H9 (cell line): ENCODE data around the gene ITGB8. TPM values are rescaled to one million over a fixed set of nuclear protein-coding genes. Genes with fewer than 3 reads are reported as not detected.

Source experiments
- DNase-seq: peaks from one replicate; pipeline ENCODE4 v3.0.0-alpha.2; 2017
- H2AFZ ChIP-seq: one replicate; pipeline ENCODE4 v1.6.1; 2013; ENCODE audit warnings: mild to moderate bottlenecking, low read length, control low read depth, moderate library complexity
- H2AK5ac ChIP-seq: 2 replicates; pipeline ENCODE4 v1.6.1; 2013; ENCODE audit warnings: low read length, control low read depth, mixed read lengths; ENCODE audit not compliant: insufficient read length
- H2BK120ac ChIP-seq: one replicate; pipeline ENCODE4 v1.6.1; 2013; ENCODE audit warnings: low read depth, mild to moderate bottlenecking, low read length, control low read depth, inconsistent platforms; ENCODE audit not compliant: poor library complexity, severe bottlenecking
- H2BK12ac ChIP-seq: 2 replicates; pipeline ENCODE4 v1.6.1; 2013; ENCODE audit warnings: low read length, control low read depth, mixed read lengths, low read depth; ENCODE audit not compliant: insufficient read length
- H2BK15ac ChIP-seq: 2 replicates; pipeline ENCODE4 v1.6.1; 2013; ENCODE audit warnings: low read depth, low read length, control low read depth
- H2BK20ac ChIP-seq: one replicate; pipeline ENCODE4 v1.6.1; 2013; ENCODE audit warnings: low read depth, mild to moderate bottlenecking, low read length, control low read depth, inconsistent platforms; ENCODE audit not compliant: poor library complexity, severe bottlenecking
- H2BK5ac ChIP-seq: 2 replicates; pipeline ENCODE4 v1.6.1; 2013; ENCODE audit warnings: low read length, control low read depth, mixed read lengths; ENCODE audit not compliant: insufficient read length
- H3K14ac ChIP-seq: 2 replicates; pipeline ENCODE4 v1.6.1; 2013; ENCODE audit warnings: low read length, control low read depth; ENCODE audit not compliant: insufficient read depth
- H3K18ac ChIP-seq: 2 replicates; pipeline ENCODE4 v1.6.1; 2013; ENCODE audit warnings: low read depth, mild to moderate bottlenecking, mixed read lengths, low read length, control low read depth; ENCODE audit not compliant: insufficient read length
- H3K23ac ChIP-seq: 2 replicates; pipeline ENCODE4 v1.6.1; 2013; ENCODE audit warnings: low read length, control low read depth, mixed read lengths, low read depth; ENCODE audit not compliant: insufficient read length
- H3K23me2 ChIP-seq: 2 replicates; pipeline ENCODE4 v1.6.1; 2013; ENCODE audit warnings: low read depth, mild to moderate bottlenecking, mixed read lengths, low read length, control low read depth; ENCODE audit not compliant: insufficient read length, poor library complexity, severe bottlenecking
- H3K27ac ChIP-seq: 2 replicates; pipeline ENCODE4 v1.5.1; 2013; ENCODE audit warnings: low read length, control low read depth, mixed read lengths, low read depth; ENCODE audit not compliant: insufficient read length
- H3K27me3 ChIP-seq: 2 replicates; pipeline ENCODE4 v1.6.1; 2013; ENCODE audit warnings: low read length, control low read depth, inconsistent platforms; ENCODE audit not compliant: insufficient read depth
- H3K4ac ChIP-seq: 2 replicates; pipeline ENCODE4 v1.6.1; 2013; ENCODE audit warnings: low read depth, mild to moderate bottlenecking, control low read depth, inconsistent platforms, low read length, moderate library complexity
- H3K4me1 ChIP-seq: 2 replicates; pipeline ENCODE4 v1.6.1; 2013; ENCODE audit warnings: low read length, control low read depth, inconsistent platforms; ENCODE audit not compliant: insufficient read depth
- H3K4me2 ChIP-seq: 2 replicates; pipeline ENCODE4 v1.6.1; 2013; ENCODE audit warnings: low read length, control low read depth, mixed read lengths; ENCODE audit not compliant: insufficient read length, insufficient read depth
- H3K56ac ChIP-seq: 2 replicates; pipeline ENCODE4 v1.6.1; 2013; ENCODE audit warnings: low read depth, mild to moderate bottlenecking, mixed read lengths, low read length, control low read depth; ENCODE audit not compliant: insufficient read length
- H3K79me1 ChIP-seq: 2 replicates; pipeline ENCODE4 v1.6.1; 2013; ENCODE audit warnings: low read depth, mild to moderate bottlenecking, moderate library complexity, low read length, control low read depth, inconsistent platforms; ENCODE audit not compliant: insufficient read depth, poor library complexity, severe bottlenecking
- H3K79me2 ChIP-seq: 2 replicates; pipeline ENCODE4 v1.6.1; 2013; ENCODE audit warnings: low read length, control low read depth, inconsistent platforms; ENCODE audit not compliant: insufficient read depth
- H3K9ac ChIP-seq: 2 replicates; pipeline ENCODE4 v1.6.1; 2013; ENCODE audit warnings: low read length, control low read depth, mixed read lengths; ENCODE audit not compliant: insufficient read length; ENCODE audit errors: extremely low read depth
- H3K9me3 ChIP-seq: one replicate; pipeline ENCODE4 v1.6.1; 2013; ENCODE audit warnings: low read depth, low read length, inconsistent platforms; ENCODE audit not compliant: control insufficient read depth
- H3T11ph ChIP-seq: one replicate; pipeline ENCODE4 v1.6.1; 2013; ENCODE audit warnings: mild to moderate bottlenecking, low read length, control low read depth, inconsistent platforms
- H4K20me1 ChIP-seq: one replicate; pipeline ENCODE4 v1.6.1; 2013; ENCODE audit not compliant: control insufficient read depth, insufficient read length, insufficient read depth
- H4K5ac ChIP-seq: 2 replicates; pipeline ENCODE4 v1.6.1; 2013; ENCODE audit warnings: low read depth, mild to moderate bottlenecking, mixed read lengths, low read length, control low read depth; ENCODE audit not compliant: insufficient read length
- H4K8ac ChIP-seq: replicated peaks from 2 replicates; pipeline ENCODE4 v1.6.1; 2013; ENCODE audit warnings: low read length, control low read depth, mixed read lengths, low read depth; ENCODE audit not compliant: insufficient read length
- H4K91ac ChIP-seq: 2 replicates; pipeline ENCODE4 v1.6.1; 2013; ENCODE audit warnings: low read depth, mild to moderate bottlenecking, moderate library complexity, mixed read lengths, low read length, control low read depth; ENCODE audit not compliant: insufficient read length
- H3K27ac Mint-ChIP-seq, 3 experiments: 2 replicates in 2 of 3; 3 replicates in 1 of 3; pipeline ENCODE4 v1.8.0; 2020 to 2021; ENCODE audit warnings: mixed read lengths in 3 of 3, mild to moderate bottlenecking in 1 of 3, moderate library complexity in 1 of 3
- H3K27me3 Mint-ChIP-seq: 2 replicates; pipeline ENCODE4 v1.8.0; 2021; ENCODE audit warnings: low read depth, mild to moderate bottlenecking, moderate library complexity, mixed read lengths
- H3K36me3 Mint-ChIP-seq, 3 experiments: 2 replicates in 2 of 3; 3 replicates in 1 of 3; pipeline ENCODE4 v1.8.0; 2020 to 2021; ENCODE audit warnings: low read depth in 3 of 3, mixed read lengths in 3 of 3; ENCODE audit not compliant: insufficient read depth in 1 of 3
- H3K4me1 Mint-ChIP-seq, 2 experiments: 2 replicates each; pipeline ENCODE4 v1.8.0; 2020; ENCODE audit warnings: mixed read lengths in 2 of 2
- H3K4me3 Mint-ChIP-seq, 2 experiments: 2 replicates in 1 of 2; 3 replicates in 1 of 2; pipeline ENCODE4 v1.8.0; 2020 to 2021; ENCODE audit warnings: mild to moderate bottlenecking in 2 of 2, mixed read lengths in 2 of 2, moderate library complexity in 1 of 2
- H3K9me3 Mint-ChIP-seq, 2 experiments: 2 replicates in 1 of 2; 3 replicates in 1 of 2; pipeline ENCODE4 v1.8.0; 2020; ENCODE audit warnings: mild to moderate bottlenecking in 2 of 2, mixed read lengths in 2 of 2, moderate library complexity in 1 of 2
- WGBS: extraction: QIAGEN DNeasy Blood & Tissue Kit; methylation state at CpG from one replicate; pipeline ENCODE4 v1.1.7; 2013; ENCODE audit warnings: missing lambda C conversion rate, low lambda C conversion rate, mixed read lengths; ENCODE audit not compliant: insufficient read length; ENCODE audit errors: extremely low coverage; 5-methylcytosine and 5-hydroxymethylcytosine counted together
- total RNA-seq: library from RNA; stranded (reverse); gene quantifications from 2 replicates; pipeline ENCODE4 v1.2.1, GENCODE V29; 2021
- TF ChIP-seq, protein P1 (sequence below): fragments of 200-600 bp; sonication (generic); conservative IDR thresholded peaks from 3 replicates; pipeline ENCODE4 v1.8.0; 2021; ENCODE audit warnings: antibody characterized with exemption, mild to moderate bottlenecking

Gene ITGB8
- total RNA-seq, 1 experiment from 2014 or later = 7.6 TPM

DNA sequence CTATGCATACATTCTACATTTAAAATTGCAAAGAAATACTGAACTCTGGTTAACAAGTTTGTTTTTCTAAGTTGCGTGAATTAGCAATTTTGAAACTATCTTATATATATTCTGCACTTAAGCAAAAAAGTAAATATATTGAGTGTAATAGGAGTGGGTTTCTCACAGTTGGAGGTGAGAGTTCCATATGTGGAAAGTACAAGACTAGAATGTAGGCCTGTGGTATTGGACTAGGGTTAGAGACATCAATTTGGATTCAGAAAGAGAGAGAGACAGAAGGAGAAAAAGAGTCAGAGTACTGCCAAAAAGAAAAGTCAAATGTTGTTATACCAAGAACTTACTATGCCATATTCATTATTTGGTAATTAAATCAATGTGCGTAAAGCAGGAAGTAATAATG lies 47.3 kb upstream of the ITGB8 start:
- H3K9ac ChIP-seq = no peak overlapping the region
- no peak overlapping the region for H3K18ac ChIP-seq
- no peak overlapping the region for H2BK5ac ChIP-seq
- H3K9me3 Mint-ChIP-seq = no peaks in the 10 kb centered on the region
- H2AK5ac ChIP-seq = no peak overlapping the region
- no peak overlapping the region for H4K5ac ChIP-seq
- H3K36me3 Mint-ChIP-seq = no peaks in the 10 kb centered on the region
- no peak overlapping the region for H3K14ac ChIP-seq
- H3K4ac ChIP-seq = no peak overlapping the region
- no peak overlapping the region for H2BK12ac ChIP-seq
- no peak overlapping the region for H2BK120ac ChIP-seq
- H3K9me3 ChIP-seq = no peaks in the 10 kb centered on the region
- no peak for DNase-seq
- H3K4me1 Mint-ChIP-seq = peaks cover 3% of the 10 kb centered on the region in 2 experiments; a peak in 3 of 4 replicates
- H3K27me3 ChIP-seq = no peaks in the 10 kb centered on the region
- no peak overlapping the region for H3K4me3 Mint-ChIP-seq
- H3K4me2 ChIP-seq = no peak overlapping the region
- no peak overlapping the region for H2BK15ac ChIP-seq
- H3K23me2 ChIP-seq = no peaks in the 10 kb centered on the region
- H2AFZ ChIP-seq = no peak overlapping the region
- no peak overlapping the region for H2BK20ac ChIP-seq
- no peak overlapping the region for H4K8ac ChIP-seq
- H3K56ac ChIP-seq = no peak overlapping the region
- no CpG with 5 or more reads among the region's 2 CpGs for WGBS
- H3K27ac Mint-ChIP-seq = no peak overlapping the region
- TF ChIP-seq, protein P1, sequence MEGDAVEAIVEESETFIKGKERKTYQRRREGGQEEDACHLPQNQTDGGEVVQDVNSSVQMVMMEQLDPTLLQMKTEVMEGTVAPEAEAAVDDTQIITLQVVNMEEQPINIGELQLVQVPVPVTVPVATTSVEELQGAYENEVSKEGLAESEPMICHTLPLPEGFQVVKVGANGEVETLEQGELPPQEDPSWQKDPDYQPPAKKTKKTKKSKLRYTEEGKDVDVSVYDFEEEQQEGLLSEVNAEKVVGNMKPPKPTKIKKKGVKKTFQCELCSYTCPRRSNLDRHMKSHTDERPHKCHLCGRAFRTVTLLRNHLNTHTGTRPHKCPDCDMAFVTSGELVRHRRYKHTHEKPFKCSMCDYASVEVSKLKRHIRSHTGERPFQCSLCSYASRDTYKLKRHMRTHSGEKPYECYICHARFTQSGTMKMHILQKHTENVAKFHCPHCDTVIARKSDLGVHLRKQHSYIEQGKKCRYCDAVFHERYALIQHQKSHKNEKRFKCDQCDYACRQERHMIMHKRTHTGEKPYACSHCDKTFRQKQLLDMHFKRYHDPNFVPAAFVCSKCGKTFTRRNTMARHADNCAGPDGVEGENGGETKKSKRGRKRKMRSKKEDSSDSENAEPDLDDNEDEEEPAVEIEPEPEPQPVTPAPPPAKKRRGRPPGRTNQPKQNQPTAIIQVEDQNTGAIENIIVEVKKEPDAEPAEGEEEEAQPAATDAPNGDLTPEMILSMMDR = no peak
- no peaks in the 10 kb centered on the region for H4K20me1 ChIP-seq
- no peak overlapping the region for H3K23ac ChIP-seq
- H4K91ac ChIP-seq = no peak overlapping the region
- no peaks in the 10 kb centered on the region for H3K79me1 ChIP-seq
- H3K27me3 Mint-ChIP-seq = no peaks in the 10 kb centered on the region
- H3K79me2 ChIP-seq = no peaks in the 10 kb centered on the region
- H3K4me1 ChIP-seq = no peaks in the 10 kb centered on the region
- H3T11ph ChIP-seq = no peak overlapping the region
- H3K27ac ChIP-seq = no peak overlapping the region
